SK-N-SH (cell line): ENCODE results near the gene RGL1. TPM values are rescaled to one million over a fixed set of nuclear protein-coding genes. Genes with fewer than 3 reads are reported as not detected.

Experiments
- CTCF ChIA-PET: fragments of 300-600, 350-600 bp; formaldehyde crosslinking; extraction: SDS; loops from one replicate; lab custom pipeline; 2021; lab: Yijun Ruan, JAX
- POLR2A ChIA-PET: fragments of 350-600 bp; sonication (Branson Sonifier 250); formaldehyde crosslinking; extraction: SDS; loops from one replicate; lab custom pipeline; 2020; ENCODE audit warnings: antibody characterized with exemption, inconsistent platforms; lab: Yijun Ruan, JAX
- DNase-seq: peaks from one replicate; pipeline ENCODE4 v3.0.0; 2012
- H2AFZ ChIP-seq: fragments of 200-600 bp; sonication (generic); 2 replicates; pipeline ENCODE4 v1.8.1; 2016; ENCODE audit warnings: antibody characterized with exemption, mild to moderate bottlenecking, low read depth
- H3F3A ChIP-seq: fragments of 200-600 bp; sonication (generic); replicated peaks from 2 replicates; pipeline ENCODE3; 2016; ENCODE audit warnings: antibody characterized with exemption, mild to moderate bottlenecking; ENCODE audit not compliant: insufficient read depth
- H3K27ac ChIP-seq, 2 experiments: fragments of 200-500 bp in 1 of 2; fragments of 200-600 bp in 1 of 2; sonication (Bioruptor generic) in 1 of 2; sonication (generic), shearing (Covaris generic) in 1 of 2; 2 replicates each; pipeline versions ENCODE4 v1.5.1 to v1.6.1; 2014 to 2016; ENCODE audit warnings: low read depth in 2 of 2, inconsistent platforms in 1 of 2, low read length in 1 of 2, mild to moderate bottlenecking in 1 of 2, mixed read lengths in 1 of 2
- H3K27me3 ChIP-seq: fragments of 200-600 bp; sonication (generic), shearing (Covaris generic); 2 replicates; pipeline ENCODE4 v1.6.1; 2016; ENCODE audit warnings: mixed run types; ENCODE audit not compliant: insufficient read depth
- H3K36me3 ChIP-seq, 2 experiments: fragments of 200-500 bp in 1 of 2; fragments of 200-600 bp in 1 of 2; sonication (Bioruptor generic) in 1 of 2; sonication (generic) in 1 of 2; replicated peaks in 1 of 2; 2 replicates each; pipeline versions ENCODE3 to v1.5.1; 2014 to 2016; ENCODE audit warnings: low read length in 1 of 2, mild to moderate bottlenecking in 1 of 2; ENCODE audit not compliant: insufficient read depth in 2 of 2, control insufficient read depth in 1 of 2
- H3K4me1 ChIP-seq, 2 experiments: fragments of 200-500 bp in 1 of 2; fragments of 200-600 bp in 1 of 2; sonication (Bioruptor generic) in 1 of 2; sonication (generic), shearing (Covaris generic) in 1 of 2; 2 replicates each; pipeline versions ENCODE4 v1.5.1 to v1.6.1; 2014 to 2016; ENCODE audit warnings: low read depth in 1 of 2, low read length in 1 of 2, mixed run types in 1 of 2; ENCODE audit not compliant: insufficient read depth in 2 of 2, control insufficient read depth in 1 of 2
- H3K4me2 ChIP-seq: fragments of 200-600 bp; sonication (generic), shearing (Covaris generic); 2 replicates; pipeline ENCODE4 v1.6.1; 2017; ENCODE audit warnings: mixed run types
- H3K4me3 ChIP-seq, 2 experiments: fragments of 200-500 bp in 1 of 2; fragments of 200-600 bp in 1 of 2; sonication (Bioruptor generic) in 1 of 2; sonication (generic), shearing (Covaris generic) in 1 of 2; 2 replicates each; pipeline versions ENCODE4 v1.5.1 to v1.8.1; 2014 to 2016; ENCODE audit warnings: low read depth in 2 of 2, inconsistent platforms in 1 of 2, low read length in 1 of 2, mild to moderate bottlenecking in 1 of 2, mixed read lengths in 1 of 2, moderate library complexity in 1 of 2
- H3K79me2 ChIP-seq: fragments of 200-600 bp; sonication (generic); 2 replicates; pipeline ENCODE4 v1.8.1; 2017; ENCODE audit warnings: mild to moderate bottlenecking; ENCODE audit not compliant: insufficient read depth
- H3K9ac ChIP-seq: fragments of 200-600 bp; sonication (generic); 2 replicates; pipeline ENCODE4 v1.6.1; 2017; ENCODE audit warnings: mixed run types
- H3K9me2 ChIP-seq: fragments of 200-600 bp; sonication (generic); 2 replicates; pipeline ENCODE4 v1.6.1; 2017; ENCODE audit warnings: mixed run types
- H3K9me3 ChIP-seq: fragments of 200-600 bp; sonication (generic); 2 replicates; pipeline ENCODE4 v1.6.1; 2017; ENCODE audit warnings: mixed run types, mild to moderate bottlenecking, moderate library complexity
- H4K20me1 ChIP-seq: fragments of 200-600 bp; sonication (generic); 2 replicates; pipeline ENCODE4 v1.6.1; 2017; ENCODE audit warnings: mild to moderate bottlenecking, mixed run types; ENCODE audit not compliant: insufficient read depth
- CHD2 ChIP-seq: fragments of 150-350 bp; IDR thresholded peaks from 2 replicates; pipeline ENCODE4 v1.6.1; 2018; ENCODE audit warnings: low read length; ENCODE audit not compliant: partially characterized antibody
- CTCF ChIP-seq: fragments of 200-600 bp; sonication (generic); IDR thresholded peaks from 2 replicates; pipeline ENCODE4 v1.6.1; 2017; ENCODE audit warnings: antibody characterized with exemption, mild to moderate bottlenecking, moderate library complexity
- ELF1 ChIP-seq: IDR thresholded peaks from 2 replicates; pipeline ENCODE4 v1.4.0; 2012
- EP300 ChIP-seq, 2 experiments: IDR thresholded peaks; 2 replicates each; pipeline versions ENCODE4 v1.4.0 to v1.6.1; 2012; ENCODE audit warnings: borderline replicate concordance in 1 of 2, low read depth in 1 of 2, low read length in 1 of 2
- FOXJ3 ChIP-seq: sonication (generic); formaldehyde crosslinking; IDR thresholded peaks from 2 replicates; pipeline ENCODE4 v1.5.1; 2020; ENCODE audit warnings: mild to moderate bottlenecking, missing genetic modification reagents
- FOXM1 ChIP-seq: IDR thresholded peaks from 2 replicates; pipeline ENCODE4 v1.4.0; 2012; ENCODE audit warnings: low read depth, mild to moderate bottlenecking
- GABPA ChIP-seq: IDR thresholded peaks from 2 replicates; pipeline ENCODE4 v1.4.0; 2012; ENCODE audit warnings: low read depth, mild to moderate bottlenecking
- IRF3 ChIP-seq: fragments of 150-350 bp; IDR thresholded peaks from 2 replicates; pipeline ENCODE4 v1.6.1; 2016; ENCODE audit warnings: mild to moderate bottlenecking, low read depth, low read length
- JUND ChIP-seq: IDR thresholded peaks from 2 replicates; pipeline ENCODE4 v1.4.0; 2012
- NFIC ChIP-seq: IDR thresholded peaks from 2 replicates; pipeline ENCODE4 v1.4.0; 2012; ENCODE audit warnings: borderline replicate concordance
- NRF1 ChIP-seq: IDR thresholded peaks from 2 replicates; pipeline ENCODE4 v1.6.1; 2012; ENCODE audit warnings: low read depth, mild to moderate bottlenecking, low read length
- POLR2AphosphoS5 ChIP-seq: IDR thresholded peaks from 2 replicates; pipeline ENCODE4 v1.6.1; 2012; ENCODE audit warnings: low read depth, low read length
- SIN3A ChIP-seq: IDR thresholded peaks from 2 replicates; pipeline ENCODE4 v1.6.1; 2012; ENCODE audit warnings: low read depth, mild to moderate bottlenecking, low read length, moderate library complexity, borderline replicate concordance
- TCF12 ChIP-seq: IDR thresholded peaks from 2 replicates; pipeline ENCODE4 v1.4.0; 2012
- USF1 ChIP-seq: IDR thresholded peaks from 2 replicates; pipeline ENCODE4 v1.4.0; 2012; ENCODE audit warnings: low read depth, borderline replicate concordance
- USF2 ChIP-seq: fragments of 150-350 bp; IDR thresholded peaks from 2 replicates; pipeline ENCODE4 v1.6.1; 2017; ENCODE audit warnings: antibody characterized with exemption, low read length, low read depth, borderline replicate concordance
- WGBS: methylation state at CpG from one replicate; pipeline ENCODE4 v1.1.6; 2017; ENCODE audit warnings: low lambda C conversion rate; 5-methylcytosine and 5-hydroxymethylcytosine counted together
- polyA plus RNA-seq, 3 experiments: library from polyadenylated mRNA; depleted of rRNA; stranded (reverse); fragments of >200 nt; gene quantifications; 2 replicates each; pipeline ENCODE4 v1.2.3, GENCODE V29; 2012
- TF ChIP-seq, protein P1 (sequence below): IDR thresholded peaks from 2 replicates; pipeline ENCODE4 v1.4.0; 2012; ENCODE audit warnings: low read depth, borderline replicate concordance

RGL1 gene
- polyA plus RNA-seq, 1 of the 3 experiments (the other 2 are of a cell fraction), result 8.3 TPM

- DNase-seq, result no peak
- Histone ChIP-seq H3K4me2 (no peak overlapping the region), H3K27me3 (no peaks in the 10 kb centered on the region), H3K4me3 (no peak overlapping the region), H3K9me3 (no peaks in the 10 kb centered on the region), H4K20me1 (no peaks in the 10 kb centered on the region; the same call in 1 of the 2 replicates), H3K36me3 (peaks cover 5 to 14% of the 10 kb centered on the region in 2 experiments), H3K79me2 (peaks cover 5% of the 10 kb centered on the region; the same call in 1 of the 2 replicates), H2AFZ (no peak overlapping the region), H3K9me2 (no peaks in the 10 kb centered on the region), H3K4me1 (peaks cover 26 to 39% of the 10 kb centered on the region in 2 experiments), H3F3A (peaks cover 5% of the 10 kb centered on the region), H3K27ac (no peak overlapping the region), H3K9ac (no peak overlapping the region)
- POLR2A ChIA-PET, result no interaction called here
- 78% methylated on average over 2 of the region's 2 CpGs for WGBS
- CTCF ChIA-PET, result interaction anchor here (2.8 kb wide), 1 partner anchor 106 kb away, joined by 8 read pairs; no protein-coding TSS in a partner anchor
- TF ChIP-seq USF1, result no peak
- TF ChIP-seq NFIC, result no peak
- TF ChIP-seq USF2, result no peak
- no peak for TF ChIP-seq CHD2
- TF ChIP-seq, protein P1, sequence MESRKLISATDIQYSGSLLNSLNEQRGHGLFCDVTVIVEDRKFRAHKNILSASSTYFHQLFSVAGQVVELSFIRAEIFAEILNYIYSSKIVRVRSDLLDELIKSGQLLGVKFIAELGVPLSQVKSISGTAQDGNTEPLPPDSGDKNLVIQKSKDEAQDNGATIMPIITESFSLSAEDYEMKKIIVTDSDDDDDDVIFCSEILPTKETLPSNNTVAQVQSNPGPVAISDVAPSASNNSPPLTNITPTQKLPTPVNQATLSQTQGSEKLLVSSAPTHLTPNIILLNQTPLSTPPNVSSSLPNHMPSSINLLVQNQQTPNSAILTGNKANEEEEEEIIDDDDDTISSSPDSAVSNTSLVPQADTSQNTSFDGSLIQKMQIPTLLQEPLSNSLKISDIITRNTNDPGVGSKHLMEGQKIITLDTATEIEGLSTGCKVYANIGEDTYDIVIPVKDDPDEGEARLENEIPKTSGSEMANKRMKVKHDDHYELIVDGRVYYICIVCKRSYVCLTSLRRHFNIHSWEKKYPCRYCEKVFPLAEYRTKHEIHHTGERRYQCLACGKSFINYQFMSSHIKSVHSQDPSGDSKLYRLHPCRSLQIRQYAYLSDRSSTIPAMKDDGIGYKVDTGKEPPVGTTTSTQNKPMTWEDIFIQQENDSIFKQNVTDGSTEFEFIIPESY, result no peak
- TF ChIP-seq FOXJ3, result no peak
- TF ChIP-seq IRF3, result no peak
- no peak for TF ChIP-seq NRF1
- TF ChIP-seq FOXM1, result no peak
These were observed 5.2 kb downstream of the RGL1 start for GRCh38 chr1:183810121-183810520.

GRCh38 chr1:183810756-183811544, 6.0 kb downstream of the RGL1 start:
- H2AFZ ChIP-seq, result no peak overlapping the region
- H3K79me2 ChIP-seq, result peaks cover 5% of the 10 kb centered on the region; the same call in 1 of the 2 replicates
- POLR2A ChIA-PET, result no interaction called here
- H3K9me2 ChIP-seq, result no peaks in the 10 kb centered on the region
- no peak for TF ChIP-seq IRF3
- no peak for TF ChIP-seq CTCF
- TF ChIP-seq FOXM1, result no peak
- no peak for TF ChIP-seq POLR2AphosphoS5
- no peak for TF ChIP-seq EP300 (IDR thresholded peaks at IDR 0.05; ENCODE audit: borderline replicate concordance in 1 of 2, low read depth in 1 of 2, low read length in 1 of 2)
- no peak for TF ChIP-seq JUND
- no peak for TF ChIP-seq CHD2
- TF ChIP-seq SIN3A, result no peak
- no peak for TF ChIP-seq GABPA
- no peak for TF ChIP-seq ELF1
- no peak for TF ChIP-seq TCF12
- H3K36me3 ChIP-seq, result peaks cover 5 to 14% of the 10 kb centered on the region in 2 experiments
- H3K4me1 ChIP-seq, result peaks cover 25 to 39% of the 10 kb centered on the region in 2 experiments
- H3K27me3 ChIP-seq, result no peaks in the 10 kb centered on the region
- no peak for DNase-seq
- H3K4me3 ChIP-seq, result no peak overlapping the region
- WGBS, result 95% methylated on average over 4 of the region's 4 CpGs
- no peaks in the 10 kb centered on the region; the same call in 1 of the 2 replicates for H4K20me1 ChIP-seq
- H3K9ac ChIP-seq, result no peak overlapping the region
- H3K4me2 ChIP-seq, result no peak overlapping the region
- H3K27ac ChIP-seq, result no peak overlapping the region
- CTCF ChIA-PET, result interaction anchor here (2.0 kb wide), 1 partner anchor 105 kb away, joined by 9 read pairs; no protein-coding TSS in a partner anchor
- H3F3A ChIP-seq, result no peaks in the 10 kb centered on the region
- H3K9me3 ChIP-seq, result no peaks in the 10 kb centered on the region
